Epithelial cell of proximal tubule (primary cell): Measurements from ENCODE around the gene ERF. TPM values are rescaled to one million over a fixed set of nuclear protein-coding genes. Genes with fewer than 3 reads are reported as not detected.
A peak's percentile ranks its signal among the peaks of the same experiment; 100 is the strongest.

Experiments
- DNase-seq: peaks from one replicate; pipeline ENCODE4 v3.0.0-alpha.2; 2011; ENCODE audit warnings: low read depth
- H3K4me3 ChIP-seq: 2 replicates; pipeline ENCODE4 v1.5.1; 2011; ENCODE audit warnings: low read depth, mild to moderate bottlenecking, low read length
- CTCF ChIP-seq: conservative IDR thresholded peaks from 2 replicates; pipeline ENCODE4 v1.5.1; 2012; ENCODE audit warnings: low read depth, mild to moderate bottlenecking, low read length
- total RNA-seq: library from RNA; depleted of rRNA; stranded (reverse); fragments of >200 nt; gene quantifications from 2 replicates; pipeline ENCODE4 v1.2.3, GENCODE V29; 2015

The ERF gene
- total RNA-seq, 1 donor from 2014 or later: 36.3 TPM

- no peak for TF ChIP-seq CTCF
Measured at GRCh38 chr19:42242512-42243409, 12.2 kb downstream of the ERF start, which contains the start of gene GSK3A. Gene GSK3A (minus strand): TSS chr19:42242602. CDS start chr19:42242465, 137 bp downstream.

GRCh38 chr19:42242069-42242511 is 12.8 kb downstream of the ERF start:
- TF ChIP-seq CTCF: no peak
- H3K4me3 ChIP-seq: peak overlapping the region; percentile 93

More at GRCh38 chr19:42242512-42243409, 12.2 kb downstream of the ERF start, which contains the start of gene GSK3A:
- H3K4me3 ChIP-seq: peak within 1 kb of the TSS; percentile 93
- peak; percentile 96 for DNase-seq

GRCh38 chr19:42241279-42241678 is 13.6 kb downstream of the ERF start:
- no peak for TF ChIP-seq CTCF
- H3K4me3 ChIP-seq: peak overlapping the region; percentile 93
- DNase-seq: no peak

More at GRCh38 chr19:42242069-42242511, 12.8 kb downstream of the ERF start:
- no peak for DNase-seq

GRCh38 chr19:42239544-42240220 is 15.2 kb downstream of the ERF start:
- no peak for TF ChIP-seq CTCF
- DNase-seq: no peak
- H3K4me3 ChIP-seq: no peak overlapping the region

- no peak overlapping the region for H3K4me3 ChIP-seq
- no peak for DNase-seq
- TF ChIP-seq CTCF: no peak
Measured at GRCh38 chr19:42235181-42235580, 19.7 kb downstream of the ERF start.

- DNase-seq: no peak
- H3K4me3 ChIP-seq: no peak overlapping the region
- TF ChIP-seq CTCF: no peak
Measured at GRCh38 chr19:42234364-42234763, 20.6 kb downstream of the ERF start.
